HEK293T (cell line): Measurements from ENCODE around the gene STAP1.

ENCODE experiments used
- FOXK2 ChIP-seq: fragments of 450-650 bp; IDR thresholded peaks from 2 replicates; pipeline ENCODE4 v1.6.1; 2016; ENCODE audit warnings: mild to moderate bottlenecking
- L3MBTL2 ChIP-seq: fragments of 450-650 bp; conservative IDR thresholded peaks from 2 replicates; pipeline ENCODE4 v1.6.1; 2016; ENCODE audit warnings: mild to moderate bottlenecking
- LEF1 ChIP-seq: fragments of 450-650 bp; IDR thresholded peaks from 2 replicates; pipeline ENCODE4 v1.6.1; 2017; ENCODE audit warnings: mild to moderate bottlenecking, borderline replicate concordance
- SP1 ChIP-seq: fragments of 450-650 bp; IDR thresholded peaks from 2 replicates; pipeline ENCODE4 v1.6.1; 2017
- ZNF384 ChIP-seq: fragments of 450-650 bp; IDR thresholded peaks from 2 replicates; pipeline ENCODE4 v1.6.1; 2016

DNA sequence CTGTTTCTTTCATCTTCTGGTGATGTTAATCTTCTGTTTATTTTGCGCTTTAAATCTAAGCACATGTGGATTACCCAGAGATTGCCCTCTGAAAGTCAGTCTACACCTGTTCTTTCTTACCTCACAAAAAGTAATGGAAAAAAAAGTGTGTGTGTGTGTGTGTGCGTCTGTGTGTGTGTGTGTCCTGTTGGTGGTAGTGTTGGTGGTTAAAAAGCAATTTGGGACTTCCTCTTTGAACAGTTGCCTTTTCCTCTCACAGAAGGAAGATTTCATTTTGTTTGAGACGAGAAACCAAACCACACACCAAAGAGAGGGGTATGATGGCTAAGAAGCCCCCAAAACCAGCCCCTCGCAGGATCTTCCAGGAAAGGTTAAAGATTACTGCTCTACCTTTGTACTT is at the start of gene STAP1:
- no peak for TF ChIP-seq L3MBTL2
- TF ChIP-seq FOXK2, result no peak
- TF ChIP-seq LEF1, result no peak
- TF ChIP-seq ZNF384, result no peak
- TF ChIP-seq SP1, result no peak
